ENCODE results near the gene MPPED2. TPM values are rescaled to one million over a fixed set of nuclear protein-coding genes. Genes with fewer than 3 reads are reported as not detected.

Gene MPPED2
- total RNA-seq, 3 donors from 2014 or later (not counting 1 experiment from before 2014, with no cell fraction given), result 0.99 to 4.2 (median 2.5) TPM

- intact Hi-C loops (cut with micrococcal nuclease), result no loop called here
- Mint-ChIP-seq H3K9me3 (no peaks in the 10 kb centered on the region), H3K27ac (no peak overlapping the region), H3K4me3 (no peak overlapping the region), H3K27me3 (ENCODE audit: low read depth in 2 of 2) (peaks cover 0 to 3% of the 10 kb centered on the region in 2 donors), H3K36me3 (no peaks in the 10 kb centered on the region), H3K4me1 (peaks cover 10 to 13% of the 10 kb centered on the region in 2 donors)
- Histone ChIP-seq H3K27ac (ENCODE audit: low read length) (no peak overlapping the region), H3K4me1 (ENCODE audit: control insufficient read depth, insufficient read depth, low read length) (peaks cover 7% of the 10 kb centered on the region), H3K4me3 (ENCODE audit: low read length) (no peak overlapping the region), H3K36me3 (ENCODE audit: control insufficient read depth, insufficient read depth, low read length) (no peaks in the 10 kb centered on the region), H3K27me3 (ENCODE audit: control insufficient read depth, insufficient read depth, low read length) (no peaks in the 10 kb centered on the region), H3K9me3 (ENCODE audit: control insufficient read depth, insufficient read depth, low read length) (no peaks in the 10 kb centered on the region)
- 80% methylated on average over 3 of the region's 3 CpGs for WGBS (ENCODE audit: insufficient coverage)
- no peak for DNase-seq
- ATAC-seq, result no peak
- TF ChIP-seq CTCF (IDR thresholded peaks at IDR 0.05), result no peak
Observed at GRCh38 chr11:30434901-30435300, 151.3 kb downstream of the MPPED2 start.

- H3K4me3 Mint-ChIP-seq, result no peak overlapping the region
- H3K27ac ChIP-seq (ENCODE audit: low read length), result no peak overlapping the region
- ATAC-seq (no peak), DNase-seq (no peak)
- peaks cover 10 to 13% of the 10 kb centered on the region in 2 donors for H3K4me1 Mint-ChIP-seq
- intact Hi-C loops (cut with micrococcal nuclease), result no loop called here
- H3K4me1 ChIP-seq (ENCODE audit: control insufficient read depth, insufficient read depth, low read length), result peaks cover 7% of the 10 kb centered on the region
- H3K27me3 ChIP-seq (ENCODE audit: control insufficient read depth, insufficient read depth, low read length), result no peaks in the 10 kb centered on the region
- no peak for TF ChIP-seq CTCF (IDR thresholded peaks at IDR 0.05)
- no peak overlapping the region for H3K27ac Mint-ChIP-seq
- H3K36me3 Mint-ChIP-seq, result no peaks in the 10 kb centered on the region
- H3K27me3 Mint-ChIP-seq (ENCODE audit: low read depth in 2 of 2), result peaks cover 0 to 3% of the 10 kb centered on the region in 2 donors
- WGBS (ENCODE audit: insufficient coverage), result 70% methylated on average over 1 of the region's 1 CpG
- no peaks in the 10 kb centered on the region for H3K9me3 Mint-ChIP-seq
- no peak overlapping the region for H3K4me3 ChIP-seq (ENCODE audit: low read length)
- H3K36me3 ChIP-seq (ENCODE audit: control insufficient read depth, insufficient read depth, low read length), result no peaks in the 10 kb centered on the region
- H3K9me3 ChIP-seq (ENCODE audit: control insufficient read depth, insufficient read depth, low read length), result no peaks in the 10 kb centered on the region
Observed at GRCh38 chr11:30433831-30434230, 152.3 kb downstream of the MPPED2 start.

GRCh38 chr11:30432716-30433115, 153.4 kb downstream of the MPPED2 start:
- no peak overlapping the region for H3K4me3 ChIP-seq (ENCODE audit: low read length)
- H3K4me3 Mint-ChIP-seq, result no peak overlapping the region
- no peaks in the 10 kb centered on the region for H3K36me3 Mint-ChIP-seq
- no peak for TF ChIP-seq CTCF (IDR thresholded peaks at IDR 0.05)
- H3K36me3 ChIP-seq (ENCODE audit: control insufficient read depth, insufficient read depth, low read length), result no peaks in the 10 kb centered on the region
- no peak overlapping the region for H3K27ac Mint-ChIP-seq
- peaks cover 0 to 3% of the 10 kb centered on the region in 2 donors for H3K27me3 Mint-ChIP-seq (ENCODE audit: low read depth in 2 of 2)
- H3K9me3 ChIP-seq (ENCODE audit: control insufficient read depth, insufficient read depth, low read length), result no peaks in the 10 kb centered on the region
- no peaks in the 10 kb centered on the region for H3K27me3 ChIP-seq (ENCODE audit: control insufficient read depth, insufficient read depth, low read length)
- WGBS (ENCODE audit: insufficient coverage), result 91% methylated on average over 2 of the region's 2 CpGs
- no peak for DNase-seq
- intact Hi-C loops (cut with micrococcal nuclease), result no loop called here
- ATAC-seq, result no peak
- H3K27ac ChIP-seq (ENCODE audit: low read length), result no peak overlapping the region
- peaks cover 7% of the 10 kb centered on the region for H3K4me1 ChIP-seq (ENCODE audit: control insufficient read depth, insufficient read depth, low read length)
- H3K4me1 Mint-ChIP-seq, result peaks cover 10 to 13% of the 10 kb centered on the region in 2 donors
- H3K9me3 Mint-ChIP-seq, result no peaks in the 10 kb centered on the region

GRCh38 chr11:30432178-30432577, 154.0 kb downstream of the MPPED2 start:
- no peak overlapping the region for H3K4me3 Mint-ChIP-seq
- ATAC-seq, result no peak

More at GRCh38 chr11:30432178-30432577, 154.0 kb downstream of the MPPED2 start:
- H3K4me1 ChIP-seq (ENCODE audit: control insufficient read depth, insufficient read depth, low read length), result peaks cover 7% of the 10 kb centered on the region
- no peaks in the 10 kb centered on the region for H3K9me3 ChIP-seq (ENCODE audit: control insufficient read depth, insufficient read depth, low read length)
- no peaks in the 10 kb centered on the region for H3K9me3 Mint-ChIP-seq
- no peak overlapping the region for H3K27ac ChIP-seq (ENCODE audit: low read length)
- no CpG with 5 or more reads among the region's 1 CpG for WGBS (ENCODE audit: insufficient coverage)
- H3K36me3 ChIP-seq (ENCODE audit: control insufficient read depth, insufficient read depth, low read length), result no peaks in the 10 kb centered on the region
- no peak for DNase-seq
- peaks cover 10 to 13% of the 10 kb centered on the region in 2 donors for H3K4me1 Mint-ChIP-seq
- no peak for TF ChIP-seq CTCF (IDR thresholded peaks at IDR 0.05)
- no peaks in the 10 kb centered on the region for H3K27me3 ChIP-seq (ENCODE audit: control insufficient read depth, insufficient read depth, low read length)
- peaks cover 0 to 3% of the 10 kb centered on the region in 2 donors for H3K27me3 Mint-ChIP-seq (ENCODE audit: low read depth in 2 of 2)
- H3K4me3 ChIP-seq (ENCODE audit: low read length), result no peak overlapping the region
- H3K36me3 Mint-ChIP-seq, result no peaks in the 10 kb centered on the region
- H3K27ac Mint-ChIP-seq, result no peak overlapping the region
- intact Hi-C loops (cut with micrococcal nuclease), result no loop called here

All from natural killer cell (primary cell).